ENCODE results near the gene EEPD1.

The EEPD1 gene

DNA sequence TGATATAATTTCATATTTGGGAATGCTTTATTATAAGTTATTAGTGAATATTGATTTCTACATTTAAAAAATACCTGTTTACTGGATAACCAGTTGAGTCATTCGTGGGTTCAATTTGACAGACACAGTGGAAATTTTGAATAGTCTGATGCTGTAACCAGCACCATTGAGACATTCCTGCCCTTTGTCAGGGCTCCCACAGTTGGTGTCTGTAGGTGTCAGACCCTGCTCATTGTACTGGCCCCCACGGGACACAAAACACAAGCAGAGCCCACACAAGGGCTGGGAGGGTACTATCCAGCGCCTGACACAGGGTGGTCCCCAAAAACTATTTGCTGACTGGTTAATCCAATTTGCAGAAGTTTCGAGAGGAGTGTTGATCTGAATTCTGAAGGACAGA lies 35.9 kb downstream of the EEPD1 start:
- TF ChIP-seq CTCF (IDR thresholded peaks at IDR 0.05; ENCODE audit: extremely low read depth, insufficient read depth, missing control alignments): no peak
- DNase-seq (ENCODE audit: low spot score): no peak
- in situ Hi-C loops (cut with MboI; ENCODE audit: low pct_unique_long_range_greater_than_20kb, low sequenced_read_pairs, unreplicated experiment): no loop called here

GRCh38 chr7:36190447-36191291 lies 37.6 kb downstream of the EEPD1 start:
- no peak for DNase-seq (ENCODE audit: low spot score)
- TF ChIP-seq CTCF (IDR thresholded peaks at IDR 0.05; ENCODE audit: extremely low read depth, insufficient read depth, missing control alignments): no peak
- in situ Hi-C loops (cut with MboI; ENCODE audit: low pct_unique_long_range_greater_than_20kb, low sequenced_read_pairs, unreplicated experiment): no loop called here

DNA sequence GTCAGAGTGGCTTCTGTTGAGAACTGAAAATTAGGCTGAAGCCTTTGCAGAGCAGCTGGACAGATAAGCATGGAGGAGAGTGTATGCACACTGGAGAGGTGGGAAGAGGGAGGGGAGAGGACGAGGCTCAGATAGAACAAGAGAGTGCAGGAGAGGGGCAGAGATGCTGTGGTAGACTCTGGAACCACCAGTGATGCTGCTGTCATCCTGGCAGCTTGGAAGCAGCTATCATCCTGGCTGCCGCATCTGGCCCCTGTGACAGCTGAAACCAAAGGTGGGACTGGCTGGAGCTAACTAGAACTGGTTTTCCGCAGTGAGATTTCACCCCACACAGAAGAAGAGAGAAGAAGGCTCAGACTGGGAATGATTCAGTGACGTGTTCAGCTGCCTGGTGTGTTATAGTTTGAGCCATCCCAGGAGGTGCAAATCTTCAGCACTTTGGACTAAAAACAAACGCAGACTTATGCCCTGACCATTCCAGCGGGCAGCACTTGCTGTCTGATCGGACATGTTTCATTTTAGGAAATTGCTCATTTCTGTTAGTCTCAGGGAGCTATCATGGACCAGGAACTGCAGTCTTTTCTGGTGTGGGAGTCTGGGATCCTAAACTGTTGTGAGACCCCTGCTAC lies 38.4 kb downstream of the EEPD1 start:
- in situ Hi-C loops (cut with MboI; ENCODE audit: low pct_unique_long_range_greater_than_20kb, low sequenced_read_pairs, unreplicated experiment): no loop called here
- no peak for TF ChIP-seq CTCF (IDR thresholded peaks at IDR 0.05; ENCODE audit: extremely low read depth, insufficient read depth, missing control alignments)
- DNase-seq (ENCODE audit: low spot score): no peak

DNA sequence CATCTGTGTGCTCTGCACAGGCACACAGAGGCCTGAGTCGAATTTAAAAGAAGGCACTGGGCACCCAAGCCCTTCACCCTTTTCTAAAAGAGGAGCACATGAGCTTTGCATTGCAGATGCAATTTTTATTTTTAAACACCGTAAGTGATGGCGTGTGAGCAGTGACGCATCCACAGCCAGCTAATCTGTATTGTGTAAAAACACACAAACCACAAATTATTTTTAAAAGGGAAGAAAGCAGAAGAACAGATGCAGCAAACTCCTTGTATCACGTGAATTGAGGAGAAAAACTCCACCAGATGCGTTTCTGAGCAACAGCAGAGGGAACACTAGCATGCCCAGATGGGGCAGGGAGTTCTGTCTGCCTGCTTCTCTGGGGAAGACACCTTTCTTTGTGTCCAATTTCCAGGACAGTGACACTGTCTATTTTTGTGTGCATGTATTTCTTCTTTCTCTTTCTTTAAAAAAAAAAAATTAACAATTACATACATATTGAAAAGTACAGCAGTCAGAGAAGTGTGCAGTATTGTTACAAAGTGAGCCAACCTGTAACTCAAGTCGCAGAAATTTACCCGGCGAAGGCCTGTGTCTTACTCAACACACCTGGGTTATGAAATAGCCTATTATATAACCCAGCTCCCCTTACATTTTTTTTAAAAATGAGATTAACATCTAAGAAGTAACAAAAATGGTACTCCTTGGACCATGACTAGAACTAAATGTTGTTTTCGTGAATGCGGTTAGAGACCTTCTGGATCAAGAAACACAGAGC lies 39.2 kb downstream of the EEPD1 start:
- no peak for TF ChIP-seq CTCF (IDR thresholded peaks at IDR 0.05; ENCODE audit: extremely low read depth, insufficient read depth, missing control alignments)
- DNase-seq (ENCODE audit: low spot score): peak; percentile 50
- in situ Hi-C loops (cut with MboI; ENCODE audit: low pct_unique_long_range_greater_than_20kb, low sequenced_read_pairs, unreplicated experiment): no loop called here

- TF ChIP-seq CTCF (IDR thresholded peaks at IDR 0.05; ENCODE audit: extremely low read depth, insufficient read depth, missing control alignments): no peak
- in situ Hi-C loops (cut with MboI; ENCODE audit: low pct_unique_long_range_greater_than_20kb, low sequenced_read_pairs, unreplicated experiment): no loop called here
- no peak for DNase-seq (ENCODE audit: low spot score)
These were observed 39.8 kb downstream of the EEPD1 start for GRCh38 chr7:36192877-36193276.

- in situ Hi-C loops (cut with MboI; ENCODE audit: low pct_unique_long_range_greater_than_20kb, low sequenced_read_pairs, unreplicated experiment): no loop called here
- DNase-seq (ENCODE audit: low spot score): no peak
- TF ChIP-seq CTCF (IDR thresholded peaks at IDR 0.05; ENCODE audit: extremely low read depth, insufficient read depth, missing control alignments): no peak
These were observed 45.8 kb downstream of the EEPD1 start for GRCh38 chr7:36198854-36199266.
